ENCODE measurements around the gene AGO1.
"Not testable (repeated sequence)": the region's sequence is repeated elsewhere in the genome, so short reads cannot be mapped to it uniquely, and the experiment has no call there.

The AGO1 gene

DNA sequence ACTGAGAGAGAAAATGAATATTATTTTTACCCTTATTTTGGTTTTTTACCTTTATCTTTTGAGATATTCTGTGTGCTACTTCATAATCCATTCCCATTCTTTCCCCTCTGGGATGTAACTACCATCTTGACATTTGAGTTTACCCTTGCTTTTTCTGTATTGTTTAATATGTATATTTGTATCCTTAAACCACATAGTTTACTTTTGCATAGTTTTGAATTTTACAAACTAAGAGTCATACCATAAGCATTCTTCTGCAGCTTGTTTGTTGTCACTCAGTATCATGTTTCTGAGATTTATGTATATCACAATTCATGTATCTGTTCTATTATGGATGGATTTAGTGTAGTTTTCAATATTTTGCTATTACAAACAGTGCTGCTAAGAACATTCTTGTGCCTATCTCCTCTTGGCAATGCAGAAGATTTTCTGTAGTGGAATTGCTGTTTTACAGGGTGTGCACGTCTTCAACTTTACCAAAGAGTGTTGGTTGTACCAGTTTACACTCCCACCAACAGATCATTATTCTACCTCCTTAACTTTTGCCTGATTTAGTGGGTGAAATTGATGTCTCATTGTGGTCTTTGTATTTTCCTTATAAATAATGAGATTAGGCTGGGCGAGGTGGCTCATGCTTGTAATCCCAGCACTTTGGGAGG is 12.2 kb upstream of the AGO1 start:
- DNase-seq: no peak

- DNase-seq: no peak
Measured at GRCh38 chr1:35873243-35873750, 9.7 kb upstream of the AGO1 start.

DNA sequence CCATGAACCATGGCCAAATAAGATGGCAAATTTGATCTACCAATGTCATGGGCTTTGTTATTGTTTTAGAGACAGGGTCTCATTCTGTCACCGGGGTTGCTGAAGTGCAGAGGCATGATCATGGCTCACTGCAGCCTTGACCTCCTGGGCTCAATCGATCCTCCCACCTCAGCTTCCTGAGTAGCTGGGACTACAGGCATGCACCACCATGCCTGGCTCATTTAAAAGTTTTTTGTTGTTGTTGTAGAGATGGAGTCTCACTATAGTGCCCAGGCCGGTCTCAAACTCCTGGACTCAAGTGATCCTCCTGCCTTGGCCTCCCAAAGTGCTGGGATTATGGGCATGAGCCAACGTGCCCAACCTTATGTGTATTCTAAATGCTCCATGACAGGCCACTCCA is 8.9 kb upstream of the AGO1 start:
- not testable (repeated sequence) for DNase-seq

DNA sequence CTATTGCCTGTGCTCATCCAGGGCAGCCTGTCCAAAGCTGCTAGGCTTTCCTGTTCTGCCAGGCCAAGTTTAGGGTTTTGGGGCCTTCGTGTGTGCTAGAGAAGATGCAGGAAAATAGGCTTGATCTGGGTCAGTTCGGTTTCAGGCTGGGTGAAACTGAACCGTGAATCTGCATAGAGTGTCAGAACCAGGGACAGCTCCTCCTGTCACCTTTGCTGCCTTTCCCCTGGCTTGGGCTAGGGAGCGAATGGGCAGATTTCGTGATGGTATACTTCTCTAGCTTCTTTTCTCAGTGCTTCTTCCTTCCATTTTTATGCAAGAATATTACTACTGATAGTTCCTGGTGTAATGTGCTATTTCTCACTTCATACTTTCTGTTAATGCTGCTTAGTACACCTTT is 6.0 kb upstream of the AGO1 start:
- DNase-seq: no peak

DNA sequence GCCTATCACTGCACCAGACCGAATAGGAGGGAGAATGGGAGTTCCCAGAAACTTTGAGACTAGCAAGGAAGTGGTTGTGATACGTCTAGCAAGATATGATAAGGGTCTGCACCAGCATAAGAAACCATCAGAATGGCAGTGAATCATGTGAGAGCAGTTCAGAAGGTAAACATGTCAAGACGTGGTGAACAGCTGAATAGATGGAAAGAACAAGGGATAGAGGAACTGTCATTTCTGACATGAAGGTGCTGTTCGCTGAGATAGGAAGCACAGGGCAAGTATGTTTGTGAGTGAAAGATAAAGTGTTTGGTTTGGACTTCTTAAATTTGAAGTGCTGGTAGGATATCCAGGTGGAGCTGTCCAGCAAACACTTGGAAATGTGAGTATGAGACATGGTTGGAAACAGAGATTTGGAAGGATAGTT is 1.1 kb upstream of the AGO1 start:
- no peak for DNase-seq

GRCh38 chr1:35882586-35882944 is 444 bp upstream of the AGO1 start:
- DNase-seq: no peak

- DNase-seq: no peak
Measured at GRCh38 chr1:35883635-35884101, 659 bp downstream of the AGO1 start.

DNA sequence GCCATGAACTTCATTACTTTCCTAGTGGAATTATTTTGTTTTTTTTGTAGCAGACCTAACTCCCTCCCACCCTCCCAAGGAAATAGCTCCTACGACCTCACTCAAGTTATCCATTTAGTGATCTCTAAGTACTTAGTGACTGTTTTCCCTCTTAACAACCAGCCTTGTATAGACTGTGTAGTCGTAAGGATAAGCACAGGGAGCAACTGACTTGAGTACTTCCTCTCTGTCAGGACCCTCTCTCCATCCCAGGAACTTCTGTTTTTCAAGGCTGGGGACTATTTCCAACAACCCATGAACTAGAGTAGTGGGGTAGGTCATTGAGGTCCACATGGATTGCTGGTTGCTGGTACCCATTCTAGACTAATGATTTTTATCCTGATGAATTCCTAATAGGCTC is 1.9 kb downstream of the AGO1 start:
- no peak for DNase-seq

DNA sequence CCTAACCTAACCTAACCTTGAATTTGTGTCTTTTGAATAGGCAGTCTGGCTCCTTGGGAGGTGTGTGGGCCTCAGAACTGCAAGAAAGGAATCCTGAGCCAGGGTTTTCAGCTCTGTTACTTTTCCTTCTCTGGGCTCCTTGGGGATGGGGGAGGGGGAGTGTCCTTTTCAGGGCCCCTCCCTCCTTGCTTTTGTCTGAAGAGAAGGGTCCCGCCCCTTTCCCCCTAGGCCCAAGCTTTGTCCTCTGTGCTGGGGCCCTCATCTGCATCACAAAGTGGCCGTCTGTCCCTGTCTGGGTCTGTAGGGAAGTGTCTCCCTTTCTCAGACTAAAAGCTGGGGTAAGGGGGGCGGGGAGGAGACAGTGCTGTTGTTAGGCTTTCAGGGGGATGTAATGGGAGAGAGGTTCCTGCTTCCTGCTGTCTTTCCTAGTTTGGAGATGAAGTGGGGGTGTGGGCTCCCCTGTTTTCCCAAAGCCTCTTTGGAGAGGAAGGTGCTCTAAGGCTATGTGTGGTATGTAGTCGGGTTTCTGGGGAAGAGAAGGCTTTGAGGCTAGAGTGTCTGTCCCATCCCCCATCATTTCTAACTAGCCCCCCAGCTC is 3.1 kb downstream of the AGO1 start:
- DNase-seq: no peak

DNA sequence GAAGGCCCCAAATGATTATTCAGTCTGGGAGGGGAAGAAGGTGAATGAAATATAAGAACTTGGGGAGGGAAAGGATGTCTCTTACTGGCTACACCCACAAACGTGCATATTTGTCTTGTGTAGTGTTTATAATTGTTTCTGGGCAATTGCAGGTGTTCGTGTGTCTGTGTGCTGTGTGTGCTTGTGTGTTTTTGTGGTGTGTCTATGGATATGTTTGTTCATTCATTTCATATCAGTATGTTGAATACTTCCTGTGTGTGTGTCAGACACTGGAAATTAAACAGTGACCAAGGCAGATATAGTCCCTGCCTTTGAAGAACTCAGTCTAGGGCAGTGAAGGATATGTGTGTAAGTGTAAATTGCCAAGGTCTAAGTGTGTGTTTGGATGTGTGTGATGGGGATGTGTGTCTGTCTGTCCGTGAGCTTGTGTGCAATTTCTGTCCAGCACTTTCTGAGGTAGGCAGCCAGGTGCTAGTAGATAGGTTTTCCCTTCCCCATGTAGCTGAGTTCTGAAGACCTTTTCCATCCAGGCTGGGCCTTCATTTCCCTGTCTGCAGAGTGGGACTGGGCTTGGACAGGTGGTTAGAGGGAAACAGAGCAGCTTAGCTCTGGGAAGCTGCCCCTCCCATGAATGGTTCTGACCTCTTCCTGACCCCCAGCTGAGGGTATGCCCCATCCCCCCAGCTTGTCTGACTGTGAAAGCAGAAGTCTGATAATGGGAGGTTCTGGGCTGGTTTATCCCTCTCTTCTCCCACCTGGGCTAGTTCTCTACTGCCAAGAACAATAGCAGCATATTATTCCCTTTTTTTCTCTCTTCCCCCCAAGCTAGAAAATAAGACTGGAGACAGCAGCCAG is 3.8 kb downstream of the AGO1 start:
- no peak for DNase-seq

DNA sequence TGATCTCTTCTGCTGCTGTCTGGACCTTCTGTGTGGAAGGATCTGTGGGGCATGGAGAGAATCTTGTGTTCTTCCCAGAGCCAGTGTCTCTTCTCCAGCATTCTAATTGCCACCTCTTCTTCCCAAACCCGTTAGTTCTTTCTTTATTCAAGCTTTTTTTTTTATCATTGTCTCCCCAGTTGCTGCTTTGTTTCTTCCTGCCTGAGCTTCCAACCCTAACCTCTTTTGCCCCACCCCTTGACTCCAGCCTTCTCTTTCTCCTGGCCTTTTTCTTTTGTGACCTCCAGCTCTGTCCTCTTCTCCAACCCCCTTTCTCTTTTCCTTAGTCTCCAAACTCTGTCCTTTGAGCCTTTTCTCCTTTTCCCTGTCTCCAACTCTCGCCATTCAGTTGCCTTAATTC is 4.5 kb downstream of the AGO1 start:
- DNase-seq: no peak

GRCh38 chr1:35888255-35888654 is 5.2 kb downstream of the AGO1 start:
- no peak for DNase-seq

DNA sequence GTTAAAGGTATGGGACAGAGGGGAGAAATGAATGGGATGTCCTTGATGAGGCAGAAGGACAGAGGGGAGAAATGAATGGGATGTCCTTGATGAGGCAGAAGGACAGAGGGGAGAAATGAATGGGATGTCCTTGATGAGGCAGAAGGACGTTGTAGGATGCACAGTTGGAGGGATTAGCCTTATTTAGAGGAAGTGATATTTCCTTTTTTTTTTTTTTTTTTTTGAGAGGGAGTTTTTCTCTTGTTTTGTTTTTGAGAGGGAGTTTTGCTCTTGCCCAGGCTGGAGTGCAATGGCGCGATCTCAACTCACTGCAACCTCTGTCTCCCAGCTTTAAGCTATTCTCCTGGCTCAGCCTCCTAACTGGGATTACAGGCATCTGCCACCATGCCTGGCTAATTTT is 6.0 kb downstream of the AGO1 start:
- not testable (repeated sequence) for DNase-seq

DNA sequence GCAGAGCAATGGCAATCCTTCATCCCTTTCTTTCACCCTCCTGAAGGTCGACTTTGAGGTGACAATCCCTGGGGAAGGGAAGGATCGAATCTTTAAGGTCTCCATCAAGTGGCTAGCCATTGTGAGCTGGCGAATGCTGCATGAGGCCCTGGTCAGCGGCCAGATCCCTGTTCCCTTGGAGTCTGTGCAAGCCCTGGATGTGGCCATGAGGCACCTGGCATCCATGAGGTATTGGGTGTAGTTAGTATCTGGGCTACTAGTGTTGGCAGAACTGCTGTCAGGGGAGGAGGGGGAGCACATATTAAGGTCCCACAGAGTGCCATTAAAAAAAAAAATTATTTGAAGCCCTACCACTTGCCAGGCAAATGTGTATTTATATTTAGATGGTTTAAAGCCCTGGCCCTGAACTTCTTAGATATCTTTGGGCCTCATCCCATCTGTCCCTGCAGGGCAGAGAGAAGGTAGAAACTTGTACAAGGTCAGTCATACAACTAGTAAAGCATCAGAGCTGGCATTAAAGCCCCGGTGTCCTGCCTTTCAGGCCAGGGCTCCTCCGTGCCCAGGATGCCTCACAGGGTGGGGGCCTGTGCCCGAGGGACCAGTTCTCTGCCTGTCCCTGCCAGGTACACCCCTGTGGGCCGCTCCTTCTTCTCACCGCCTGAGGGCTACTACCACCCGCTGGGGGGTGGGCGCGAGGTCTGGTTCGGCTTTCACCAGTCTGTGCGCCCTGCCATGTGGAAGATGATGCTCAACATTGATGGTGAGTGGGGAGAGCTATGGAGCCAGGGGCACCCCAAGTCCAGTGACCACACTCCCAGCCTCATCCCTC is 10.3 kb downstream of the AGO1 start:
- DNase-seq: no peak

DNA sequence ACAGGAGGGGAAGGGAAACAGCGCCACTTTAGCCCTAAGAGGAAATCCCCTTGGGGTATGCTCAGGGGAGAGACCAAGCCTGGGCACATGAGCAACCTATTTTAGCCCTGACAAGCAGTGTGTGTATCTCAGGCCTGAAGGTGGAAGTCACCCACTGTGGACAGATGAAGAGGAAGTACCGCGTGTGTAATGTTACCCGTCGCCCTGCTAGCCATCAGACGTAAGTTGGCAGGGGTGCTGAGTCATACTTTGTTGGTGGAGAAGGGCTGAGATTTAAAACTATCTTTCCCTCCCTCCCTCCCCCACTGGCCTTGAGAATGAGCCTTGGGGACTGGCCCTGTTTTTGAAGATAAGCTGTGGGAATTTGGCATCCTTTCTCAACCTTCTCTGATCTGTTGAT is 11.2 kb downstream of the AGO1 start:
- DNase-seq: peak; percentile 20

DNA sequence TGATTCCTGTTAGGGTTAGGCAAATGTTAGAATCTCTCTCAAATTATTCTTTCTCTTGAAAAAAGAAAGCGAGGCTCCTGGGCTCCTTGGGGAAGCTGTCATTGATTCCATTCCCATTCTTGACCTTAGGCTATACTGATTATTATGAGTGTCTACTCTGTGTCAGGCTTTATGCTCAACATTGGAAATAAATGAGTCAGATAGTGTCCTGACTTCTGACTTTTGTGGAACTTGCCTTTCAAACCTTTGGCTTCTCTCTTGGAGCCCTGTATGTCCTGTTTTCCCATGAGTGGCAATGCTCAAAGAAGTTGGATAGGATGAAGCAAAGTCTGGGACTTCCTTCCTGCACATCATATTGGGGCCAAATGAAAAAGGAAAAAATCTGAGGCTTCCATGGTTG is 11.6 kb downstream of the AGO1 start:
- DNase-seq: no peak

DNA sequence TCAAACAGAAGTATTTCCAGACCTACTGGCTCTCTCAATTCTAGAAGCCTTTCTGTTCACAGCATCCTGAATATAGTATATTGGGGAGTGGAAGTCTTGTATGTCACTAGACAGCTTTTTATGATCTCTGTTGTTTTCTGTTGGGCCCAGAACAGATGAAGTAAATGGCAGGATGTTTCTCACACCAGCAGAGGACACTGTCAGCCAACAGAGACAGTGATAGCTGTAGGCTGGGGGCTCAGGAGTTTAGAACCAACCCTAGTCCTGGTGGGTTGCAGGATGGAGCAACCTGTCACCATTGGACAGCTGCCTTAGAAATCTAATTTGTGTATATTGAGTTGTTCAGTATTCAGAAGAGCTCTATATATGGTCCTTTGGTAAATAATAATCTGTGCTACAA is 16.9 kb downstream of the AGO1 start:
- no peak for DNase-seq

DNA sequence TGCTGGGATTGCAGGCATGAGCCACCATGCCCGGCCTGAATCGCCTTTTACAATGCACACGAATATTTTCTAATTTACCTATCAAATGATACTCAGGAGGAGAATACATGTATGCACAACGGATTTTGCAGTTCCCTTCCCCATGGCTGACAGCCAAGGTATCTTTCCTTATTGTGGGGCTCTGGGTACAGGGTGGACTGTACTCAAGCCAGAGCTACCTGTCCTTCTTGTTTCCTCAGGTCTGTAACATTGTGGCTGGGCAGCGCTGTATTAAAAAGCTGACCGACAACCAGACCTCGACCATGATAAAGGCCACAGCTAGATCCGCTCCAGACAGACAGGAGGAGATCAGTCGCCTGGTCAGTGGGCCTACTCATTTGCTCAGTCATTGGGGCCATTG is 18.2 kb downstream of the AGO1 start:
- no peak for DNase-seq

- no peak for DNase-seq
Measured at GRCh38 chr1:35902671-35903070, 19.7 kb downstream of the AGO1 start.

- DNase-seq: no peak
Measured at GRCh38 chr1:35914717-35915116, 31.7 kb downstream of the AGO1 start.

GRCh38 chr1:35915693-35916092 is 32.7 kb downstream of the AGO1 start:
- no peak for DNase-seq

DNA sequence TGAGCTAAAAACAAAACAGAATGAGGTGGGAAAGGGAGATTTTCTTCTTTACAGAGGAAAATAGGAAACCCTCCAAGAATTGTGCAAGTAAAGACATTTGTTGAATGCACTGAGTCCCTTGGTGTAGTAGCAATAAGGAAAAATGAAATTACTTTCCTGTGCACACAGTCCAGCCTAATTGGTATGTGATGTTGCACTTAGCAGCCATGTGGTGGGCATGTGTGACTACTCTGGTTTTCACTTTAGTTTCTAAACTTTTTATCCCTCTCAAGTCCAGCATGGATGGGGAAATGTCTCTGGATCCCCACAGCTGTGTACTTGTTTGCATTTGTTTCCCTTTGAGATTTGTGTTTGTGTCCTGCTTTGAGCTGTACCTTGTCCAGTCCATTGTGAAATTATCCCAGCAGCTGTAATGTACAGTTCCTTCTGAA is 40.8 kb downstream of the AGO1 start:
- no peak for DNase-seq

GRCh38 chr1:35924838-35925237 is 41.8 kb downstream of the AGO1 start:
- DNase-seq: no peak

All from NCI-H226 (cell line).